ENCODE data around the gene PANX2. TPM values are rescaled to one million over a fixed set of nuclear protein-coding genes. Genes with fewer than 3 reads are reported as not detected.

The PANX2 gene
- total RNA-seq, 1 donor from 2014 or later: 2.5 TPM

- no peak for TF ChIP-seq CTCF (IDR thresholded peaks at IDR 0.05)
- Histone ChIP-seq H3K27me3 (ENCODE audit: low read depth) (no peaks in the 10 kb centered on the region), H3K9me3 (no peaks in the 10 kb centered on the region), H3K4me3 (no peak overlapping the region), H3K4me1 (no peaks in the 10 kb centered on the region), H3K27ac (no peak overlapping the region), H3K36me3 (peaks cover 83% of the 10 kb centered on the region)
- intact Hi-C loops (cut with DNase I): no loop called here
- ATAC-seq (no peak), DNase-seq (no peak)
Observed at GRCh38 chr22:50229370-50229769, 58.8 kb downstream of the PANX2 start.

Other genes with a start within 250 kb of the PANX2 start
- 94.7 TPM for gene PIM3, start 210.0 kb upstream of the PANX2 start, total RNA-seq
- 0.09 TPM for gene IL17REL, start 158.0 kb upstream of the PANX2 start, total RNA-seq
- not detected for gene TTLL8, start 112.4 kb upstream of the PANX2 start, total RNA-seq
- 3.2 TPM for gene MLC1, start 85.3 kb upstream of the PANX2 start, total RNA-seq
- gene MOV10L1, start 80.7 kb upstream of the PANX2 start, total RNA-seq: 0.56 TPM
- gene TRABD, start 15.2 kb downstream of the PANX2 start, total RNA-seq: 43.7 TPM
- gene SELENOO, start 30.3 kb downstream of the PANX2 start, total RNA-seq: 18.7 TPM
- 48.5 TPM for gene TUBGCP6, start 74.3 kb downstream of the PANX2 start, total RNA-seq
- gene HDAC10, start 80.5 kb downstream of the PANX2 start, total RNA-seq: 47.9 TPM
- 11.9 TPM for gene MAPK12, start 91.0 kb downstream of the PANX2 start, total RNA-seq
- gene MAPK11, start 99.6 kb downstream of the PANX2 start, total RNA-seq: 13.1 TPM
- 256 TPM for gene PLXNB2, start 136.9 kb downstream of the PANX2 start, total RNA-seq
- 14.4 TPM for gene DENND6B, start 156.3 kb downstream of the PANX2 start, total RNA-seq
- 52.5 TPM for gene PPP6R2, start 172.6 kb downstream of the PANX2 start, total RNA-seq